HG02938 (cell line): ENCODE measurements around the gene CACNA1C.
"Not testable (repeated sequence)": the region's sequence is repeated elsewhere in the genome, so short reads cannot be mapped to it uniquely, and the experiment has no call there.

Experiments used
- ATAC-seq: cut with Tn5 transposase; IDR thresholded peaks from one replicate; pipeline ENCODE4 v1.9.1; 2021; ENCODE audit warnings: mild to moderate bottlenecking, moderate library complexity; ENCODE audit not compliant: unreplicated experiment

The CACNA1C gene

DNA sequence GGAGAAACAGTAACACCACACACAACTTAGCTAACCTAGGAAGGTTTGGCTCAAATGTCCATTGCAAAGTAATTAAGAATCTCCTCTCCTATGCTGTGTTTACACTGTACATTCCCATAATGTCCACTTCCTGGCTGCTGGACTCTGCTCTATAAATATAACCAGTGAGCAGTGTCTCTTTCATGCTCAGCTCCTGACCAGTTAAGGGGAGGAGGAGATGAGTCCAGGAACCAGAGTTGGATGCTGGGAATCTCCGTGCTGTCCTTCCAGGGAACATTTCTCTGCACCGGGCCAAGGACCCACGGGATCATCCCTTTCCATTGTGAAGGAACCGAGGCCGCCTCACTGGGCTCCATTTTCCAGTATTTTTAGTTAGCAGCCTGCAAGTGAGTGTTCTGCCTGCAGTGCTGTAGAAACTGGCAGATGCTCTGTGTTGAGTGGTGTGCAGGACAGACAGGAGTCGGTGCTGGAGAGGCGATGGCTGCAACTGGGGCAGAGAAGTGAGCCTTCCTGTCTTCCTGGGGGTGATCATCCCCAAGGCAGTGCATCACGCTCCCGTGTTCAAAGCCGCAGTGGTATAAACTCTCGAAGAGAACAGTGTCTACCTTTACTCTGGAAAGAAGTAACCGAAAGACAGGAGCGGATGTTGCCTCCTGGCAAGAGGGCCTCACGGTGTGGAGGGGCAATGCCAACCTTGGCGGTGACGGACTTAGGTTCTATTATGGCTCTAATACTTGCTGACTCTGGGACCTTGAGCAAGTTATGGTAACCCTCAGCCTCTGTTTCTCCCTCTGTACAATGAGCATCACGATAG is 195.5 kb downstream of the CACNA1C start:
- no peak for ATAC-seq

GRCh38 chr12:2248901-2249381 is 196.2 kb downstream of the CACNA1C start:
- ATAC-seq, result peak; percentile 87

- no peak for ATAC-seq
Observed at GRCh38 chr12:2250797-2251196, 198.0 kb downstream of the CACNA1C start.

DNA sequence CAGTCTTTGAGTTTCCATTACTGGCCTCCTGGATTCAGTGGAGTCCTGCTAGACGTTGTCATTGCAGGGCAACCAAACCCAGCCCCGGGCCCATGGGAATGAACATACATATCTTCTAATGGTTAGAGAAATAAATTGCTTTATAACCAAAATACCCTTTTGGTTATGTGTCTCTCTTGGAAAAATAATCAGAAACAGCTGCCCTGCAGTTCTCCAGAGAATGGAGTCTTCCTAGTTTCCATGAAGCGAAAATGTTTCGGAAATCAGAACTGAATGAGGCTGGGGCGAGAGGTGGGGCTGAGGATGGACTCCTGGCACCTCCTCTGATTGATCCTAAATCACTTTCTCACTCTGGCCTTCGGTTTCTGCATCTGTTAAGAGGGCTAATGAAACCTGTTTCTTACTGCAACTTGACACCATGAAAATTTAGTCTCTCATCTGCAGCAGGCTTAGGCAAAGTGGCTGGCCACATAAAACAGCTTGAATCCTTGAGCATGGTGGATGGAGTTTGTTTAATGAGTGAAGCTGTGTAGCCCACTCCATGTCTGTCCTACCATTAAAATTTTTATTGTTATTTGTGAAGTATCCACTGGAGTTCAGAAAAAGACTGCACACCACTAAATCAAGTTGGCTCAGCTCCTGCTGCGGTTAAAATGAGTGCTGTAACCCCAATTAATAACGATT is 198.9 kb downstream of the CACNA1C start:
- ATAC-seq, result no peak

DNA sequence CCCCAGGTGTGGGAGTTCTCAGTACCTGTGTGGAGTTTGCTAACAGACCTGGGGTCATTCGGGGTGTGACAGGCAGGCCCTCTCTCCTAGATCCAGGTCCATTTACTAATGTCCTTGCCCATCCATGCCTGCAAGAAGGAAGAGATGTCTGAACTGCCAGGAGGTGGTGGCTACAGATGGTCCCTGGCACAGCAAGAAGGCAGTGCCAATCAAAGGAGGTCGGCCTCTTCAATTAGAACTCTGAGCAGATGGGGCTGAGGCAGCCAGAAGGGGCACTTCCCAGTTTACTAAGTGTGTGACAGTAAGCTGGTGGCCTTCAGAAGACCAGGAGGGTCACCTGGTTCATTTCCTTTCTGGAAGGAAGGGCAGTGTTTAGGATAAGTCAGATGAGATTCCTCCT is 202.5 kb downstream of the CACNA1C start:
- no peak for ATAC-seq

- ATAC-seq, result not testable (repeated sequence)
Observed at GRCh38 chr12:2255731-2256130, 202.9 kb downstream of the CACNA1C start.

DNA sequence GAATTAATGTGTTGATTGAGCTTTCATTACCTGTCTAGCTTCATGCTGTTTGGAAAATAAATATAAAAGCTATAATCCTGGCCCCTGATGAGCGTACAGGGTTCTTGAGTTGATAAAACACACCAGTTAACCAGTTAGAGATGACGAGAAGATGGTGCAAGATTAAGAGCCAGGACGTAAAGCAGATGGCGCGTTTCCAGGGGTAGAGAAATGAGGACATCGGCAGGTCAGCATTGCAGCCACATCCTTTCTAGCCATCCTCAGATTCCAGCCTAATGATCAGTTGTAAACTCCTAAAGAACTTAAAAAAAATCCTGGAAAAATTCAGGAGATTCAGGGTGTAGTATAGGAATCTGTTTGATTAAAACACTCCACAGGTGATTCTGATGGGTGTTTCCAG is 203.7 kb downstream of the CACNA1C start:
- no peak for ATAC-seq

GRCh38 chr12:2256915-2257314 is 204.1 kb downstream of the CACNA1C start:
- no peak for ATAC-seq

DNA sequence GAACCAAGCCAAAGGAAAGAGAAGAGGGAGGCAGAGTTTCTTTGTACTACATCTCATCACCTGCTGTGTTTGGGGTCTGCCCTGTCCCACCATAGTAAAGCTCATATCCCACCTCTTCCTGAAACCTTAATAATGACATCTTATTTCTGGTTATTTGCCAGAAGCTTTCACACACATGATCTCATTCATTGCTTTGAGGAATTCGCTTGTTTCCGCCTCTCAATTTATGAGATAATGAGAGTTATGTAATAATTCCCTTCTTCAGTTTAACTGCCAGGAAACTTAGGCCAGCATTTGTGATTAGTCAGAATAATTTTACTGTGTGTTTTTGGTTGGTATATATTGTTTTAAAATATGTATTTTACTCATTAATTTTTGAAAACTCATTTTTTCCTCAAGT is 205.2 kb downstream of the CACNA1C start:
- ATAC-seq, result no peak

- ATAC-seq, result no peak
Observed at GRCh38 chr12:2259369-2259768, 206.6 kb downstream of the CACNA1C start.

DNA sequence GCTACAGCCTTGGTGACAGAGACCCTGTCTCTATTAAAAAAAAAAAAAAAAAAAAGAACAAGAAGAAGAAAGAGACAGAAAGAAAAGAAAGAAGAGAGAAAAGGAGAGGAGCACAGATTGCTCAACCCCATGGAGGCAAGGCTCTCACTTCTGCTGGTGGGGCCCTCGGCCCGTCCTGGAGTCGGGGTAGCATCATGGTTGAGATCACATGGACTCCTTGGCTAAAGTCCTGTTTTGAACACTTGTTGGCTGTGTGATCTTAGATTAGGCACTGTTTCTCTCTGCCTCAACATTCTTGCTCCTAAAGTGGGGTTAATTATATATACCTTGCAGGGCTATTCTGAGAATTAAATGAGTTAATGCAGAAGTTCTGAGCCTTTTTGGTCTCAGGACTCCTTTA is 207.7 kb downstream of the CACNA1C start:
- no peak for ATAC-seq

GRCh38 chr12:2261708-2262107 is 208.9 kb downstream of the CACNA1C start:
- no peak for ATAC-seq

DNA sequence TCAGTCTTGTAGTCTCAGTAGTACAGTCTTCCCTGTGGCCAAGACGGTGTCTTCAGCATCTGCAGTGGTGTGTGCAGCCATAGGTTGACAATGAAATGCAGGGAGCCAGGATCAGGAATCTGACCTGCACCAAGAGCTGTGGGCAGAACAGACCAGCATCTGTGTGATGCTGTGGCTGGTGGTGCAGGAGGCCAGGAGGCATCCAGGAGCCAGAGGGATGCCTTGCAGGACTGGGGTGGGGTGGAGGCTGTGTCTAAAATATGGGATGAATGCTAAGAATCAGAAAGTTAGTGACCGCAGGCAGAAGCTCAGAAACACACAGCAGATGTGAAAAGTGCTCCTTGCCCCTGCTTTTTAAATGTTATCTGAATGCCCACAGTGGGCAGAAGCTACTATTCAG is 209.7 kb downstream of the CACNA1C start:
- ATAC-seq, result no peak

DNA sequence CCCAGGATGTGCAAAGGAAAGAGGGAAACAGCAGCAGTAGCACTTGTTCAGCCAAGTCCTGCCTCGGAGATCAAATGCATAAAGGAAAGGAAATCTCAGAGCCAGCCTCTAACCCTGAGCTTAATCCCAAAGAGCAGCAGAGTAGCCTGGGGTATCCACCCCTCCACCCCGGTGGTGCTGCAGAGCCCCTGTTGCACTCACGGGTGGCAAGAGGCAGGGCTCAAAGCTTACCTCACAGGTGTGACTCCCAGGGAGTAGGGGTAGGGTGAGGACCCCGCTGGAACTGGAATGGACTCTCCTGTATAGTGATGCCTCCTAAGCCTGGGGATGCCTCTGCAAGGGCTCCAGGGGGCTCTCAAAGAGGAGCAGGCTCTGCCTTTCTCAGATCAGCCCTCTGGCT is 211.1 kb downstream of the CACNA1C start:
- ATAC-seq, result no peak

DNA sequence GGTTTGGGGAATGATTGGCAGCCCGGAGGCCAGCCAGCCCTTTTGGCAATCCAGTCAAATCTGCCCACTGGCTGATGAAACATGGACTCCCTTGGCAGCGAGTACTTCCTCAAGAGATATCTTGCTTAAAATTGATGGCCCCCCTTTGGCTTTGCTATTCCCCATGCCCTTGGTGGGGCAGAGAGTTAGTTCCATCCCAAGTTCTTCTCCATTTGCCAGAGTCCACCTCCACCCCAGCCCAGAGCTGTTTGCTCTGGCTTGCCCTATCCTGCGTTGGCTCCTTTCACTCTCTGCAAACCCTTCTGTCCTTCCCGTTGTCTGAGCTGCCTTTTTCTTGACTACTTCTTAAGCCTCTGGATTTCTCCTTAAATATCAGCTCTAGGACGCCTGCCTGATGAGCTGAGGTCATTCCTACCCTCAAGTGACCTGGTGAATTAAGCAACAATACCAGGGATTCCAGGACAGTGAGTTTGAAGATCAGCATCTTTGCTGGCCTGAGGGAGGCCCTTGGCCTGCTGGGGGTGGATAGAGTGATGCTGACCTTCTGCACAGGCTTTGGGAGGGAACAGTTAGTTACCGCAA is 212.0 kb downstream of the CACNA1C start:
- no peak for ATAC-seq

GRCh38 chr12:2265461-2266167 is 212.8 kb downstream of the CACNA1C start:
- no peak for ATAC-seq

DNA sequence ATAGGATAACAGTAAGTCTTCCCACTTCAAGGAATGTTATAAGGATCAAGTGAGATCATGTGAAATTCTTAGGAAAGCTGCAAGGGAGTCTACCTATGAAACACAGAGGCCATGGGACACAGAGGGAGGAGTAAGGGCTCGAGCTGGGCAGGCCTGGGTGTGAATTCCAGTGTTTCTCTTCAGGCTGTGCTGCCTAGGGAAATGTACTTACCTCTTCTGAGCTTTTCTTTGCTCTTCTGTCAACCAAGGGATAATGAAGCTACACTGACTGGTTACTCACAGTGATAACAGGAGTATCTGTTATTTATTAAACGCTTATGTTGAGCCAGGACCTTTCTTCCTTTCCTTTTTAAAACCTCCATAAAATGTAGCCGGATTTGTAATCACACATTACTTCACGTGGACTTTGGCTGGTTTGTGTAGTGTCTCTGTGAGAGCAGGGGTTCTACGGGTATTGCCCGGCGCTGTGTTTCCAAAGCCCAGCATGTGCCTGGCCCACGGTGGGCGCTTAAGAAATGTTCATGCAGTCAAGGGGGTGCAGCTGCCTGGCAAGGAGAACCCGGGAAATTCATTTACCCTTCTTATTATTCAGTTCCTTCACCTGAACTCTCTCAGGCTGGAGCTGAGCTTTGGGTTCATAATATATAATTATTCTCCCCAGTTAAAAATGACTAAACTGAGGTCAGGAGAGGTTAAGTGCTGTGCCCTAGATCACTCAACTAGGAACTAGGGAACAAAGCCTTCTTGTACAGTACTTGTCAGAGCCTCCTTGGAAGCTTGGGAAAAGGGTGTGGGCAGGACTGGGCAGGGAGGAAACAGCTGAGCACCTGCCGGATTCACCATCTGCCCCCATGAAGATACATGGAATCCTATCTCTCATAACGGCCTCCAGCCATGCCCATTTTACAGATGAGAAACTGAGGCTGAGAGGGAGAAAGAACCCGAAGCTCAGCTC is 214.2 kb downstream of the CACNA1C start:
- ATAC-seq, result no peak

GRCh38 chr12:2267703-2268470 is 215.1 kb downstream of the CACNA1C start:
- ATAC-seq, result no peak

- no peak for ATAC-seq
Observed at GRCh38 chr12:2268471-2269286, 215.9 kb downstream of the CACNA1C start.
